HUES6 (cell line): ENCODE results near the gene BLM.

ENCODE experiments used
- H3K27ac ChIP-seq: 2 replicates; pipeline ENCODE4 v1.7.0; 2013; ENCODE audit warnings: low read depth, mild to moderate bottlenecking, low read length, inconsistent platforms
- H3K27me3 ChIP-seq: 2 replicates; pipeline ENCODE4 v1.6.1; 2013; ENCODE audit warnings: low read length; ENCODE audit not compliant: control insufficient read depth, insufficient read depth
- H3K36me3 ChIP-seq: 2 replicates; pipeline ENCODE4 v1.6.1; 2013; ENCODE audit warnings: low read length; ENCODE audit not compliant: control insufficient read depth, insufficient read depth
- H3K4me1 ChIP-seq: 2 replicates; pipeline ENCODE4 v1.6.1; 2013; ENCODE audit warnings: low read length; ENCODE audit not compliant: control insufficient read depth, insufficient read depth
- H3K4me3 ChIP-seq: 2 replicates; pipeline ENCODE4 v1.5.1; 2013; ENCODE audit warnings: low read depth, low read length
- H3K9ac ChIP-seq: one replicate; pipeline ENCODE4 v1.6.1; 2013; ENCODE audit warnings: mild to moderate bottlenecking, low read length
- H3K9me3 ChIP-seq: 2 replicates; pipeline ENCODE4 v1.6.1; 2013; ENCODE audit warnings: low read depth, low read length; ENCODE audit not compliant: control insufficient read depth, insufficient read depth

The BLM gene

GRCh38 chr15:90864507-90864906, 147.4 kb downstream of the BLM start:
- no peak overlapping the region for H3K4me3 ChIP-seq
- no peak overlapping the region for H3K9ac ChIP-seq
- H3K27ac ChIP-seq, result no peak overlapping the region
- H3K36me3 ChIP-seq, result no peaks in the 10 kb centered on the region
- peaks cover 35% of the 10 kb centered on the region for H3K4me1 ChIP-seq
- no peaks in the 10 kb centered on the region for H3K9me3 ChIP-seq
- no peaks in the 10 kb centered on the region for H3K27me3 ChIP-seq

GRCh38 chr15:90865702-90866101, 148.6 kb downstream of the BLM start:
- H3K4me1 ChIP-seq, result peaks cover 38% of the 10 kb centered on the region
- no peak overlapping the region for H3K4me3 ChIP-seq

More at GRCh38 chr15:90865702-90866101, 148.6 kb downstream of the BLM start:
- H3K27me3 ChIP-seq, result no peaks in the 10 kb centered on the region
- H3K27ac ChIP-seq, result no peak overlapping the region
- H3K36me3 ChIP-seq, result no peaks in the 10 kb centered on the region
- H3K9ac ChIP-seq, result no peak overlapping the region
- H3K9me3 ChIP-seq, result no peaks in the 10 kb centered on the region
